GM19467 (cell line): ENCODE data around the gene CYP4B1.

Experiments used
- ATAC-seq: cut with Tn5 transposase; IDR thresholded peaks from one replicate; pipeline ENCODE4 v1.9.1; 2021; ENCODE audit warnings: mild to moderate bottlenecking, moderate library complexity; ENCODE audit not compliant: unreplicated experiment

Gene CYP4B1

DNA sequence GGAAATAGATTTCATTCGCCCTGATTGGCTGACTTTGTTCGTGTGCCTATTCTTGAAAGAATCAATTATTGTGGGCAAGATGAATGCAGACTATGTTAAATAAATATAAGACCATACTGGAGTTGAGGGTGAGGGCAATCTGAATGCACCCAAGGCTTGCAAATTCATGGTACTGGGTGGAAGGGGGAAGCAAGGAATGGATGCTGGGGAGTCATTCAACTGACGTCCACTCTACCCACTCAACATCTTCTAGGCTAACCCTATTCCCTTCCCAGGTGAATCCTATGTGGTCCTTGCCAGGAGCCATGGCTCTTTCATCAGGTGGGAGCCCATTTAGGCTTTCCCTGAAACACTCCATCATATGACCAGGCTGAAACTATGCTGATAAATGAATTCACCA lies 5.7 kb upstream of the CYP4B1 start:
- ATAC-seq = no peak

- ATAC-seq = no peak
These were observed 963 bp upstream of the CYP4B1 start for GRCh38 chr1:46797696-46798470.

GRCh38 chr1:46800742-46801141 lies 1.9 kb downstream of the CYP4B1 start:
- no peak for ATAC-seq

GRCh38 chr1:46801323-46802055 lies 2.6 kb downstream of the CYP4B1 start:
- ATAC-seq = no peak

- no peak for ATAC-seq
These were observed 3.2 kb downstream of the CYP4B1 start for GRCh38 chr1:46802081-46802480.

DNA sequence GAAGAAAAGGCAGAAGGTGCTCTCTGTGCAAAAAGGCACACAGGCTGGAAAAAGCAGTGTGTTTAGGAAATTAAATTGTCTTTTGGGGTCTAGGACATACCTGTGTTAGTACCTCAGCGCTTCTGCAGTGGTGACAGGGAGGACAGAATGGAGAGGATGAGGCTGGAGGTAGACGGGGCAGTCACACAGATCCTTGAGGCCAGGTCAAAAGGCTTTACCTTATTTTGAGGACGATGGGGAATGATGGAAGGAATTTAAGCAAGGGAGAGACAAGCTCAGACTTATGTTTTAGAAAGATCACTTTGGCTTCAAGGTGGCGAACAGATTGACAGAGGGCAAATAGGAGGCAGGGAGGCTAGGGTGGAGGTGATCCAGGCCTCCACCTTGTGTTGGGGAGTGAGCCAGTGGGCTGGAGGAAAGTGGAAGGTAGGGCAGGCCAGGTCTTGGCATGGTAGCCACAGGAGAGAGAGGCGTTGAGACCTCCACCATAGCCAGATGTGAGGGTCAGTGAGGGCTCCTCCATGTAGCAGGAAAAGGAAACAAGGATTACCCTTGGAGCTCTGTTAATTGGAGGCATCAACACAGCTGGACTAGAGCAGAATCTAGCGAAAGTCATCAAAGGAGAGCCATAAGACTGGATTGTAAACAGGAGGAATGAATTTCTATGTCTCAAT lies 4.2 kb downstream of the CYP4B1 start:
- no peak for ATAC-seq

DNA sequence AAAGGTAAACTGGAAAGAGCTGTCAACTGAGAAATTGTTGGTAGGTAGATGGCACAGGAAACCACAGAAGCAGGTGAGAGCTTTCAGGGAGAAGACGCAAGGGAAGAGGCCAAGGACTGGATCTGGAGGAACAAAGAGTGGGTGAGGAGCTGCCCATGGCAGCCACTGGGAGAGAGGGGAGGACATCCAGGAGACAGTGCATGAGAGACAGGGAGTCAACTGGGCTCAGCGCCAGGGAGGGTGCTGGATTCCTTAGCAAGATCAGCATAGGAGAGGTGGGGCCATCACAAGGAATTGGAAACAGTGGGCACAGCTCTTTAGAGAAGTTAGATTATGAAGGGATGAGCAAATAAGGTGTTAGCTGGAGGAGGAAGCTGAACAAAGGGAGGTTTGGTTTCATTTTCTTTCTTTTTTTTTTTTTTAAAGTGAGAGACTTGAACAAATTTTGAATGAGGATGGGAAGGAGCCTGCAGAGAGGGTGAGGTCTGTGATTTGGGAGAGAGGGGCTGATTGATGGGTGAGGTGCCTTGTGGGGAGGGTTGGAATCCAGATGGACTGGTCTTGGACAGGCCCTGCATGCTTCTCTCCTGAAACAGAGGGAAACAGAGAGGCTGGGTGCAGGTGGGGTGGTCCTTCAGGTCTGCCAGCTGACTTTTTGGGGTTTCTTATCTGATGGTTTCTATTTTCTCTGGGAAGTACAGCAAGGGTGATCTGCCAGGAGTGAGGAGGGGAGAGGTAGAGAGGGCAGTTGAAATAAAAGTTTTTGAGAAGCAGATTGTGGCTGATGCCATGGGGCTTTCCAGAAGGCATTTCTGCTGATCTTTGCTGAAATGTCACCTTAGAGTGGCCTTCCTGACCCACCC lies 5.4 kb downstream of the CYP4B1 start:
- ATAC-seq = no peak

DNA sequence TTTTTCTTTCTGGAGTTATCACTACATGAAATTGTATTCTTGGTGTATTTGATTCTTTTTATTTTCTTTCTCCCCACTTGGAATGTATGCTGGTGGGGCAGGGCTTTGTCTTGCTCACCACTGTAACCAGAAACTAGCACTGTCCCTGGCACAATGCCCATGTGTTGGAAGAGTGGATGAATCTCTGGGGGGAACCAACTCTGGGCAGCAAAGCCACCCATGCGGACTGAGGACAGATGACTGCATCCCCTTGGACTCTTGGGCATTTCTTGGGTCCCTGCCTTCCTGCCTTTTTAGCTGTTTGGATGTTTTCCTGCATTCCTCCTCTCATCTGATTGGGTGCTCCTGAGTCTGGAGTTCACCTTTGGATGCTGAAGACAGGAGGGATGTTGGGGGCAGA lies 6.1 kb downstream of the CYP4B1 start:
- no peak for ATAC-seq

- no peak for ATAC-seq
These were observed 6.9 kb downstream of the CYP4B1 start for GRCh38 chr1:46805755-46806154.

- ATAC-seq = no peak
These were observed 7.6 kb downstream of the CYP4B1 start for GRCh38 chr1:46806196-46807020.

GRCh38 chr1:46807046-46807972 lies 8.5 kb downstream of the CYP4B1 start:
- ATAC-seq = no peak

DNA sequence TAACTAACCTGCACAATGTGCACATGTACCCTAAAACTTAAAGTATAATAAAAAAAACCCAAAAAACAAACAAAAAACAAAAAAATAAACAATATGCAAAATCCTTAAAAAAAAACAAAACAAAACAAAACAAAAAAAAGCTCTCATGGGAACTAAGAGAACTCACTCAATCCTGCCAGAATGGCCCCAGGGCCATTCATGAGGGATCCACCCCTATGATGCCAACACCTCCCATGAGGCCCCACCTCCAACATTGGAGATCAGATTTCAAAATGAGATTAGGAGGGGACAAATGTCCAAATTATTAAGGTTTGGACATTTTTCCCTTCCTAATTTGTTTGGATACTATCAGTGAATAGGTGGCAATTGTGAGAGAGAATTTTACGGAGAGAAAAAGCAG lies 10.2 kb downstream of the CYP4B1 start:
- no peak for ATAC-seq

DNA sequence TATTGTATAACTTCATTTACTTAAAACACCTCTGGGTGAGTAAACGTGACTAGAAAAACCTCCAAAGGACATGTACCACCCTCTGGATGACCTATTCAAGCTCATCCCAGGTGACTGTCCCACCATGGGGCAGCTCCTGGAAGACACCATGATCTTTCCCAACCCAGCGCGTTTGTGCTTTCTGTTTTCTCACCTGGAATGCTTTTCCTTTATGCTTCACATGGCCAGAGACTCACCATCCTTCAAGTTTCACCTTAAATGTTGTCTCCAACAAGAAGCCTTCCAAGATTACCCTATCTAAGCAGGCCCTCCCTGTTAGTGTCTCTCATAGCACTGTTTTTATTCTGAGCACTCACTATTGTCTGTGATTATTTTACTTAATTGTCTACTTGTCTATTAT lies 11.1 kb downstream of the CYP4B1 start:
- ATAC-seq = no peak

DNA sequence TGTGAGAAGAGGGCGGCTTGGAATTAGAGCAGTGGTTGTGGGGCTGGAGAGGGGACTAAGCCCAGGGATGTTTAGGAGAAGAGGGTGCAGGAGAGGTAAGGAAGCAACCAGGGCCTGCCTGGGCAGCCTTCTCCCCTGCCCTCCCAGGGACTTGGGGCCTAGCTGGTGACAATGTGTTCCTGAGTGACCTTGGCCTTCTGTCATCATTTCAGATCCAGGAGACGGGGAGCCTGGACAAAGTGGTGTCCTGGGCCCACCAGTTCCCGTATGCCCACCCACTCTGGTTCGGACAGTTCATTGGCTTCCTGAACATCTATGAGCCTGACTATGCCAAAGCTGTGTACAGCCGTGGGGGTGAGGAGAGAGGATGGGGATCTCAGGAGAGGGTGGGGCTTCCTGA lies 11.8 kb downstream of the CYP4B1 start:
- no peak for ATAC-seq

- no peak for ATAC-seq
These were observed 12.2 kb downstream of the CYP4B1 start for GRCh38 chr1:46811053-46811452.

- no peak for ATAC-seq
These were observed 13.5 kb downstream of the CYP4B1 start for GRCh38 chr1:46812065-46812963.

DNA sequence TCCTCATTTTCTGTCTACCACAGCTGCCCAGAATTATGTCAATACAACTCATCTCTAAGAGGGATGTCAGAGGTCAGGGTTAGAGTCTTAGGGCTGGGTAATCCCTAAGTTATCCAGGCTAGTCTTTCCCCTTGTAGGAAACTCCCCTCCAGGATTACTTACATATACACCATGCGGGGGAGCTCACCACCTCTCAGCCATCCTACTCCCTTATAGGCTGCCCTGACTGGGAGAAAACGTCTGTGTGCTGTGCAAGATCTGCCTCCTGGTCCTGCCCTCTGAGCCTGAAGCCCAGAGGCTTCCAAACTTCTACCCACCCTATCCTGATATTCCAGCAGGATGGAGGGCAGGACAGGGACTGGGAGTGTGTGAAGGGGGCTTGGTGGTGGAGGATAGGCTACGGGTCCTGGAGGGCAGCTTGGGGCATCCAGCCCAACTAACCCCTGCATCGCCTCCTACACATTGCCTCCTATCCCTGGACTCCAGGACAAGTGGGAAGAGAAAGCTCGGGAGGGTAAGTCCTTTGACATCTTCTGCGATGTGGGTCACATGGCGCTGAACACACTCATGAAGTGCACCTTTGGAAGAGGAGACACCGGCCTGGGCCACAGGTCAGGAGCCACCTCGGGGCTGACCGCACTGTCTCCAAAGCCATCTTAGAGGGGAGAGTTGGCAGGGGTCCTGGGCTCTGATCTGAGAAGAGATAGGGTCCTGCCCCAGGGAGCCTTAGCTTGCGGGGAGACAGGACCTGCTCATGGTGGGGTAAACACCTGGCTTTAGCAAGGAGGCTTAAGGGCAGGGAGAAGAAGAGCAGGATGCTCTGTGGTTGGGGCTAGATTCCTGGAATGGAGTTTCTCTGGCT lies 14.4 kb downstream of the CYP4B1 start:
- ATAC-seq = no peak
